Gastrocnemius medialis (tissue), 4 donors: ENCODE measurements around the gene NSUN4.

Experiments used
- CTCF ChIP-seq, 5 experiments: fragments of 450-650 bp in 3 of 5; fragments of 200-600 bp in 2 of 5; sonication (generic) in 2 of 5; IDR thresholded peaks in 4 of 5; conservative IDR thresholded peaks in 1 of 5; 1 replicate in 4 of 5; 2 replicates in 1 of 5; pipeline ENCODE4 v1.5.1; 2016 to 2019; ENCODE audit warnings: antibody characterized with exemption in 5 of 5, mild to moderate bottlenecking in 3 of 5, moderate library complexity in 3 of 5
- POLR2A ChIP-seq, 2 donors: fragments of 450-650 bp; IDR thresholded peaks; one replicate each; pipeline ENCODE4 v1.6.1; 2017; ENCODE audit warnings: antibody characterized with exemption in 2 of 2, mild to moderate bottlenecking in 2 of 2, moderate library complexity in 2 of 2

GRCh38 chr1:46405724-46406123 lies 65.1 kb downstream of the NSUN4 start:
- no peak for TF ChIP-seq CTCF (IDR thresholded peaks at IDR 0.05 in 4 of 5, conservative IDR thresholded peaks at IDR 0.05 in 1 of 5)
- TF ChIP-seq POLR2A (IDR thresholded peaks at IDR 0.05) = no peak
